Dermis blood vessel endothelial cell (primary cell): ENCODE data around the gene C2orf15. TPM values are rescaled to one million over a fixed set of nuclear protein-coding genes. Genes with fewer than 3 reads are reported as not detected.
"Not testable (repeated sequence)": the region's sequence is repeated elsewhere in the genome, so short reads cannot be mapped to it uniquely, and the experiment has no call there.

Experiments used
- DNase-seq: peaks from one replicate; pipeline ENCODE4 v3.0.0; 2010
- total RNA-seq: library from RNA; depleted of rRNA; stranded (reverse); fragments of >200 nt; gene quantifications from 2 replicates; pipeline ENCODE4 v1.2.3, GENCODE V29; 2014

C2orf15 gene
- total RNA-seq, 1 donor from 2014 or later: not detected

DNA sequence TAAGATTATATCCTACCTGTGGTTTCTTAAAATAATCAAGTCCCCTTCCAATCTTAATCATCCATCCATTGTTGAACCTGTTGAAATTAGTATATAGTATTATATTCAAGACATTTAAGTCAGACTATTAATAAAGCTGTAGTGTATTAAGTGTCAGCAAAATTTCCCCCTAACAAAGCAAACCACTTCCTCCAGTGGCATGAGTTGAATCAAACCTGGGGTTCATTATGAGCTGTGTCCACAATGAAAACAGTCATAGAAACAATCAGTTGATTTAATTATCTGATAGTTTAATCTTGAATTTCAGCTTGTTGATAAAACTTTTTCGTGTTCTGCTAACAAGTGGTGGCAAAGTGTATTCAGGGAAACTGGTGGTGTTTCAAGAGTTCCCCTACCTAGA, 28.0 kb downstream of the C2orf15 start:
- no peak for DNase-seq

DNA sequence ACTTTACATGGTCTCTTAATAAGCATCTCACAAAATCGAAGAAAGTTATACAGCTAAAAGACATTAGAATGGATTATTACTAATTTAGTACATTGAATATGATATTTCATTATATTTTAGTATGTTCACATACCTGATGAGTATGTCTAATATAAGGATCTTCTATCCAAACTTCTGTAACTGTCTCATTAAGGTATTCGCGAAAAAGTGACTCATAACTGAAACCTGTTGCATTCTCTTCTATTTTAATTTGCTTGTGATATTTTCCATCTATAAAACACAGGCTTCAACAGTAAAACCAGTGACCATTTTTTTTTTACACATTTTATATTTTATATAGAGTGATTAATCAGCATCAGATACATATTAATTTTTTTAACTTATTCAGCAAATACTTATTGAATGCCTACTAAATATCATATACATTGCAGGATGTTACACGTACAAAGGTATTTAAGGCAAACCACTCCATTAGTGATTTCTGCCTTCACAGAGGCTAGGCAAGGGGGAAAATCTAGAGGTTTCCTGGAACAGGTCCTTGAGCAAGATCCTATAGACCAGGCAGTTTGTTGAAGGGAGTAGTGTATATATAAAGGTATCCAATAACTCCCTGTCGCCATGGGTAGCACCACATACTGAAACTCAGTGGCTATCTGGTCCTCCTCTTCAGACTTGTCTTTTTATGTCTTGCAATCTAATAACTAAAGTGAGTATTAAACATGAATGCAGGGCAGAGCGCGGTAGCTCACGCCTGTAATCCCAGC, 30.1 kb downstream of the C2orf15 start:
- DNase-seq: no peak

DNA sequence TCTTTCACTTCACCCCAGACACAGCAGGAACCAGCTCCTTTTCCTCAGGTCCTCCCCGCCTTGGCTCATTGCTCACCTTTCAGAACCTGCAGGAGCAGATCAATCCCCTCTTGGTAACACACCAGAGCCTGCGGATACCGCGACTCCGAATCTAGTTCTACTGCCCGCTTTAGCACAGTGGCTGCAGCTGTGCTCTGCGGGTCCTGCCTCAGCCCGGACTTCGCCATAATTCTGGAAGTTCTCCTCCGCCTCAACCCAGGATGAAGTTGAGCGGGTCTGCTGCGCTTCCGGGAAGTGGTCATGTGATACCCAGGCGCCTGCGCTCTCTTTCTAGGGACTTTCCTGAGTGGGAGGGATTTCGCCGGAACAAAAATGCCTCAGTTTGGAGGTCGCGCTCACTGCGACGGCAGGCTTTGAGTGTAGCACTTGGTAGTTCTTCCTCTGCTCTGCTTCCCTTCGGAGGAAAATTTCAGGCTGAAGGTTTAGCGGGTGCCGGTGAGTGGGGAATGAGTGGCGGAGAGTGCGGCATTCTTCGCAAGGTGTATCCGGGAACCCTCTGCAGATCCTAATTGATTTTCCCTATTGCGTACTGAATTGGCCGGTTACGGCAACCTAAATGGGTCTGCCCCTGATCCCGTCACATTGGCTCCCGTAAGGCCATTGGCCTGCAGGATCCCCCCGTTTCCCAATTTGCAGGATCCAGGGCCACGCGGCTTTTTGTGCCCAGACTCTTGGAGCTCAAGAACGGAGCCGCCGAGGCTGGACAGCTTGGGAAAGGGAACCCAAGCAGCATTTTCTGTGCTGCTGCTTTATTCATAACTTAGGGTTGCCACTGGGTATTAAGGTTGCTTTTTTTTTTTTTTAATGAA, 39.5 kb downstream of the C2orf15 start, which contains the start of the genes MITD1 and MRPL30:
Gene MITD1, minus strand, starts transcription at position 304 of the 869 bp plus-strand sequence. Its CDS starts 77 bp downstream, at position 227.
Gene MRPL30, plus strand, starts transcription at position 430 of the 869 bp plus-strand sequence. CDS start 5,020 bp downstream, outside the sequence.
- peak; percentile 98 for DNase-seq

DNA sequence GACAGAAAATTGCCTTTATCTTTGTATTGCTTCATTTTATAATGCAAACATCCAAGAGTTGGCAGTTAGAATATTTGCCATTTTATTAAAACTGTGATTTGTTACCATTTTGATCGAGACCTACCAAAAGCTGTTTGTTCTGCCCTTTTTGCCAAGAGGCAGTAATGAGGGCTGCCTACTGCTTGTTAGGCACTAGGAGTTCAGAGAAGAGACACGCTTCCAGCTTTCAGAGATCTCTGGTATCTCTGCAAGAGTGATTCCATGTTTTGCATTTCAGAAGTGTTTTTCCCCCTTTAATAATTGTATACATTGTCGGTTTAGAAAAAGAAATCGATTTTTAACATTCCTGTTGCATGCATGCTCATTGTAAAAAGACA, 40.1 kb downstream of the C2orf15 start:
- DNase-seq: peak; percentile 12

DNA sequence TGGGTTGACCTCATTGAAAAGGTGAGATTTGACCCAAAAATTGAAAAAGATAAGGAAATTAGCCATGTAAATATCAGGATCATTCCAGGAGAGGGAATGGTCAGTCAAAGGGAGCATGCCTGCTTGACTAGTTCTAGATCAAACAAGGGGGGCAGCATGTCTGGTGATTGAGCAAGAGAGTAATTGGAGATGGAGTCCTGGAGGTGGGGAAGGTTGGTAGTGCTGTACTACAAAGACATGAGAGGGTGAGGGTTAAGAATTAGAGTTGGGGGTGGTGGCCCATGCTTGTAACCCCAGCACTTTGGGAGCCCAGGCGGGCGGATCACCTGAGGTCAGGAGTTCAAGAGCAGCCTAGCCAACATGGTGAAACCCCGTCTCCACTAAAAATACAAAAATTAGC, 41.5 kb downstream of the C2orf15 start:
- DNase-seq: no peak

DNA sequence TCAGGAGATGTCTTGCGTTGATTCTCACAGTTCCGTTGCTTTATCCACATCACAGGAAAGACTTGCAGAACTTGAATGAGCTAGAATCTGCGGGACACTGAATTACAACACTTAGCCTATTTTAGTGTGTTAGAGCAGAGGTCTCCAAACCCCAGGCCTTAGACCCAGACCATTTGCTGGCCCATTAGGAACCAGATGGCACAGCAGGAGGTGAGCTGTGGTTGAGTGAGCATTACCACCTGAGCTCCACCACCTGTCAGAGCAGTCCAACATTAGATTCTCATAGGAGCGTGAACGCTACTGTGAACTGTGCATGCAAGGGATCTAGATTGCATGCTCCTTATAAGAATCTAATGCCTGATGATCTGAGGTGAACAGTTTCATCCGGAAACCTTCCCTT, 43.3 kb downstream of the C2orf15 start:
- no peak for DNase-seq

DNA sequence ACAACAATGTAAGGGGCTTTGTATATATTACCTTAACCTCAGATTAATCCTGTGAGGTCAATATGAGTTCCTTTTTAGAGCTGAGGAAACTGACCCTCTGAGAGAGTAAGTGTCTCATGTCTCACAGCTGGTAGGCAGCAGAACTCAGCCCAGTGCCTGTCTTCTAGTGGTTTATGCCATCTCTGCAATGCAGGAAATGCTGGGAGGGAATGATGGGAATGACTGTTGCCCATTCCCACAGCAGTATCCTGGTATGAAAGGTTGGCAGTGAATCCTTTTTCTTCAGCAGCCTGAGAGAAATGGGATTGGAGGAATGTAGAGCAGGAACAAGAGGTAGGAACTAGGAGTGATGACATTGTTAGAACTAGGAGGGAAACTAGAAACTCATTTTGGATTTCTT, 45.5 kb downstream of the C2orf15 start:
- no peak for DNase-seq

DNA sequence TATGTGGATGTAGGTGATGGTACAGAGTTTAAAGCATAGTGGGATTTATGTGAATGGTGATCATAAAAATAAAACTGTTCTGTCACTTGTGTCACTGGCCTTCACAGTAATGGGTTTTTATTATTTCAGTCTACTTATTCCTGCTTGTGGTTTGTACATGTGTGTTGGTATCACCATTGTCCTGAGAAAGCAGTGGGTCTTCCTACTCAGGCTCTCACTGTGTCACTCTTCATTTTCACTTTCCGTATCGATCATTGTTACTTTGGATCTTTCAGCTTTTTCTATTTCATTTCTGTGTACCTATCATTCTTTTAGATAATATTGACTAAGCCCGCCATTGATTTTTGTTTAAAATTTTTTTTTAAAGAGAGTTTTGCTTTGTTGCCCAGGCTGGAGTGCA, 46.9 kb downstream of the C2orf15 start:
- DNase-seq: no peak

DNA sequence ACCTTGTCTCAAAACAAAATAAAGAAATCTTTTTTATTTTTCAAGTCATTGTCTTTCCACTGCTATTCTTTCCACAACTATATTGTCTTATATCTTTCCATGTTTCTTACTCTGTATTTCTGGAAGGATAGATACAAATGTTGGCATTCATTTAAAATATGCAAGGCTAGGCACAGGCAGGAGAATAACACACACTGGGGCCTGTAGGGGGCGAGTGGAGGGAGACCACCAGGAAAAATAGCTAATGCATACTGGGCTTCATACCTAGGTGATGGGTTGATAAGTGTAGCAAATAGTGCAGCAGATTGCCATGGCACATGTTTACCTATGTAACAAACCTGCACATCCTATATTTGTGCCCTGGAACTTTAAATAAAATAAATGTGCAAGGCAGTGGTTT, 49.0 kb downstream of the C2orf15 start:
- peak; percentile 5 for DNase-seq

DNA sequence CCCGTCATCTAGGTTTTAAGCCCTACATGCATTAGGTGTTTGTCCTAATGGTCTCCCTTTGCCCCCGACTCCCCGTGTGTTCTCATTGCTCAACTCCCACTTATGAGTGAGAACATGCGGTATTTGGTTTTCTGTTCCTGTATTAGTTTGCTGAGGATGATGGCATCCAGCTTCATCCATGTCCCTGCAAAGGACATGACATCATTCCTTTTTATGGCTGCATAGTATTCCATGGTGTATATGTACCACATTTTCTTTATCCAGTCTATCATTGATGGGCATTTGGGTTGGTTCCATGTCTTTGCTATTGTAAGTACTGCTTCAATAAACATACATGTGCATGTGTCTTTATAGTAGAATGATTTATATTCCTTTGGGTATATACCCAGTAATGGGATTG, 50.9 kb downstream of the C2orf15 start:
- not testable (repeated sequence) for DNase-seq

DNA sequence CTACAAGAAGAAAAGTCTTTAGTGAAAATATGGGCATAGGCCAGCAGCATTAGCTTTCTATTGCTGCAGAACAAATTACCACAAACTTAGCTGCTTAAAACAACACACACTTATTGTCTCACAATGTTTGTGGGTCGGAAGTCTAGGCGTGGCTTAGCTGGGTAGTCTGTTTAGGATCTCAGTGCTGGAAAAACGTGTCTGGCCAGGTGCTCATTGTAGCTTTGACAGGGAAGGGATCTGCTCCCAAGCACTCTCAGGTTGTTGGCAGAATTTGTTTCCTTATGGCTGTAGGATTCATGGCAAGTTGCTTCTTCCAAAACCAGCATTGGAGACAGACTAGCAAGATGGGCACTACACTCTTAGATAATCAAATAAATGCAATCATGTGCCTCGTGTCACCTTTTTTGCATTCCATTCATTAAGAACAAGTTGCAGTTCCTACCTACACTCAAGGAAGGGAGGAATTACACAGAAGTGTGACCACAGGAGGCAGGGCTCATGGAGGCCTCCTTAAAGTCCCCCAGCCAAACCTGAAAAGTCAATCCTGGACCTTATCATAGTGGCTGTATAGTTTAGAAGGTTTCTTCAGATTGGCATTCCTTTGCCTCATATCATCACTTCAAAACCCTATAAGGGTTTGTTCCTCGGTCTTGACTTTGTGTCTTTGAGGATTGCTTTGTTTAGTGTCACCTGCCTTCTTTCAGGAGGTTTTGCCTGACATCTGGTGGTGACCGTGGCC, 56.8 kb downstream of the C2orf15 start:
- DNase-seq: peak; percentile 2

DNA sequence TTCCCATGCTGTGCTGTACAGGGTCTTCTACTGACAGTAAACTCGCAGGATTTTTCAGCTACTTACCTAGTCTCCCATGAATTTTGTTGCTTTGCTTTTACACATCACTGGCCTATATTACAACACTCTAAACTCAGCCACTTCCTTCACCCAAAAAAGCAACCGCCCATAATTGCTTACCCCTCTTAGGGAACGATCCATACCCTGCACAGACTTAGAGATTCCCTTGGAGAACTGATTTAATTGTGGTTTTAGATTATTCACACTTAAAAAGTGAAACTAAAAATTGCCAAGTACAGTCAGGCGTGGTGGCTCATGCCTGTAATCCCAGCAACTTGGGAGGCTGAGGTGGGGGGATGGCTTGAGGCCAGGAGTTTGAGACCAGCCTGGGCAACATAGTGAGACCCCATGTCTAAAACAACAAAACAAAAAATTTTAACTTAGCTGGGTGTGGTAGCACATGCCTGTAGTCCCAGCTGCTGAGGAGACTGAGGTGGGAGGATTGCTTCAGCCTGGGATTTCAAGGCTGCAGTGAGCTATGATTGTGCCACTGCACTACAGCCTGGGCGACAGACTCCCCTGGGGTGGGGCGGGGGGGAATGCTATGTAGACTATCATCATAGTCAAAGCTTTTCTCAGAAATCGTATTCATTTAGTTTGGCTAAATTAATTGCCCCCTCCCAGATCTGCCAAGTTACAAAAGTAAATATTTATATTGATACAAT, 58.7 kb downstream of the C2orf15 start:
- DNase-seq: no peak

Other genes with a start within 250 kb of the C2orf15 start
- 3.3 and 9.0 TPM in 2 replicates for gene CRACDL, start 205.5 kb upstream of the C2orf15 start, total RNA-seq
- gene TSGA10, start 13.2 kb downstream of the C2orf15 start, total RNA-seq: 1.7 and 2.9 TPM in 2 replicates
- gene LIPT1, start 13.3 kb downstream of the C2orf15 start, total RNA-seq: 6.2 and 7.5 TPM in 2 replicates
- gene MITD1, start 39.4 kb downstream of the C2orf15 start, total RNA-seq: 24.9 and 27.7 TPM in 2 replicates
- 34.5 and 57.7 TPM in 2 replicates for gene MRPL30, start 39.5 kb downstream of the C2orf15 start, total RNA-seq
- gene LYG2, start 114.0 kb downstream of the C2orf15 start, total RNA-seq: not detected in 2 replicates
- gene LYG1, start 159.5 kb downstream of the C2orf15 start, total RNA-seq: 0.28 and 1.2 TPM in 2 replicates
- 109 and 120 TPM in 2 replicates for gene TXNDC9, start 194.6 kb downstream of the C2orf15 start, total RNA-seq
- gene EIF5B, start 195.7 kb downstream of the C2orf15 start, total RNA-seq: 20.8 and 45.6 TPM in 2 replicates